Measurements from ENCODE around the gene GMDS.

The GMDS gene

DNA sequence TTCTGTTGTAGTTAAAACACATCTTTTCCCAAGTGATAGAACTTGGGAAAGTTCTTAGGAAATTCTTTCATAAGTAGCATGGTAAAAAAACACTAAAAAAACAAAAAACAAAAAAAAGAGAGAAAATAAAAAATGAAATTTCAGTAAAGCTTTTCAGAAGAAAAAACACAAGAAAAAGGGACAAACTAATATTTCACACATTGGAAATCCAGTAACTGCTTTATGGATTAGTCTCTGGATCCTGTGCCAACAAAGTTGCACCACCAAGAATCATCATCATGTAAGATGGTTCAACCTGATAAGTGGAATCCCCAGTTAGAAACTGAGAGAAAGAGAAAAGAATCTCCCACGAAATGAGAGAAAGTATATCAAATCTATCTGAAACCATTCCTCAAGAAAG lies 144.2 kb downstream of the GMDS start:
- DNase-seq (ENCODE audit: low read depth in 3 of 3), result no peak

DNA sequence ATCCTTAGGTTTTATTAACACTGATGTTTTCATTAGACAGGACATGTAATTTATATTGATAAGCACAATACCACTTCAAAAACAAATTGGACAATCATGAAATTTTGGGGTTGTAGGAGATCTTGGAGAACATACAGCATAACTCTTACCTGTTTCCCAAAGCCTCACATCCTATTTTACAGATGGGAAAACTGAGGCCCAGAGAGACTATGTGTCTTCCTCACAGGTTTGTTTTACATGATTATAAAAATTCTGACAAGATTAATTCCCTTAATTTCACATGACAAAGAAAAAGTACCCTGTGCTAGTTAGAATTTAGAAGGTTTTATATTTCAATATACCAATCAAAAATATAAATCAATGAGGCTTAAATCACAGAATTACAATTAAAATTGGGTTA lies 145.5 kb downstream of the GMDS start:
- no peak for DNase-seq (ENCODE audit: low read depth in 3 of 3)

DNA sequence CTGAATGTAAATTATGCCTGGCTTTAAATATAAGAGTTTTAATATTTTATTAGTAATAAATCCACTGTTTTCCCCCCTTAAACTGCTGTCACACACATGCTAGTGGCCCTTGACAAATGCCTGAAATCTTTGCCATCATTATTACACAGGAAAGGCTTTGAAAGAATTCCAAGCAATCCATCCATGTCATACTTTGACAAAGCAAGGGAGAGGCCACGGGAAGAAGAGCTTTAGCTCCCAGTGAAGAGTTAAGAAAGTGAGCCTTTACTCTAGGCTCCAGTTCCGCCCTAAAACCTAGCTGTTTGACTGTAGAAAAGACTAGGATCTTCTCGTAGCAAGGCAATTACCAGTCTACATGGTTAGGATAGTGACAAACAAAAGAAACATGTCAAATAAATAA lies 147.9 kb downstream of the GMDS start:
- no peak for DNase-seq (ENCODE audit: low read depth in 3 of 3)

DNA sequence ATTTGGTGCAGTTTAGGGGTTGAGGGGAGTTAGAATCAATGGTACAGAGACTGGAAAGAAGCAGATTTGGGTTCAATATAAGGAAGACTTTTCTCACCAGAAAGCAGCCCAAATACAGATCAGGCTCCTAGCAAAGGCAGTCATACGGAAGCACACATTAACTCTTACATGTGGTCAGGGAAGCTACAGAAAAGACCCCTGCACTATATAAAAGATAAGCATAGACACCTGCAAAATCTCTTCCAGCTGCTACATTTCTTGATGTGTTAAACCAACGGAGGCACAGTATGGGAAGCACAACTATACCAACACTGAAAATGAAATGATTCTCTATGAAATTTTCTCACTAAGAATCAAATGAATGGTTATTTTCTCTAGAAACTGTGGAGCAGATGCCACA lies 150.8 kb downstream of the GMDS start:
- no peak for DNase-seq (ENCODE audit: low read depth in 3 of 3)

DNA sequence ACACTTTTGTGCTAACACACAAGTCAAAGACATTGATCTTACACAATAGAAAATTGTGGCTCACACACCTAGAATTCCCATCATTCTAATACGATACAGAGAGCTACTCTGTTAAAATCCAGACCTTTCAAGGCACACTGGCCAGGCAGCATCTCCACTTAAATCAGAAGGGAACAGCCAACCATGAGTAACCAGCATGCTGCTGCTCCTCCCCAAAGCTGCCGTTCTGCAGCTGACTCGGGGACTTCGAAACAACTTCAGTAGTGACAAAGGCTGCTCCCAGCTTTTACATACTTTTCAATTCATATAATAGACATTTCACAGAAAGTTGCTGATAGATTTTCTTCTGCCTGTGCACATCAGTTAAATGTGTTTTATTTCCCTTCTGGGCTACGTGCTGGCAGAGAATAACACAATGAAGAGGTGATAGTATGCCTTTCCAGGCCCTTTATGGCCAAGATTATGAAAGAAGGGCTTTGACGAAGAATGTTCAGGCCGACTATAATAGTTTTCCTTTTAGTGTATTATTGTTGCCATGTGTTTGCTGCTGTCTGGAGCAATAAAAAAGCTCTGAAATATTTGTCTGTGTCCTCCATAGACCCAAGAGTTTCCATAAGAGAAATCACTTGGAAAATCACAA lies 159.0 kb downstream of the GMDS start:
- no peak for DNase-seq (ENCODE audit: low read depth in 3 of 3)

DNA sequence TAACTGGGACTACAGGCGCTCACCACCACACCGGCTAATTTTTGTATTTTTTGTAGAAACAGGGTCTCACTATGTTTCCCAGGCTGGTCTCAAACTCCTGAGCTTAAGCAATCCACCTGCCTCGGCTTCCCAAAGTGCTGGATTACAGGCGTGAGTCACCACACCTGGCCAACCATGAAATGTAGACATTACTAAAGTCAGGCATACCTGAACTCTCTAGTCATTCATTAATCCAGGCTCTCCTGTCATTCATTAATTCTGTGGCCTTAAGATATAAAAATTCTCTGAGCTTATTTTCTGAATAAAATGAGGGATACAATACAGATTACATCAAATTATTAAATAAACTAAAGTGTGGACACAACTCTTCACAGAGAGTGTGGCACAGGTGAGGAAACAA lies 159.7 kb downstream of the GMDS start:
- DNase-seq (ENCODE audit: low read depth in 3 of 3), result no peak

DNA sequence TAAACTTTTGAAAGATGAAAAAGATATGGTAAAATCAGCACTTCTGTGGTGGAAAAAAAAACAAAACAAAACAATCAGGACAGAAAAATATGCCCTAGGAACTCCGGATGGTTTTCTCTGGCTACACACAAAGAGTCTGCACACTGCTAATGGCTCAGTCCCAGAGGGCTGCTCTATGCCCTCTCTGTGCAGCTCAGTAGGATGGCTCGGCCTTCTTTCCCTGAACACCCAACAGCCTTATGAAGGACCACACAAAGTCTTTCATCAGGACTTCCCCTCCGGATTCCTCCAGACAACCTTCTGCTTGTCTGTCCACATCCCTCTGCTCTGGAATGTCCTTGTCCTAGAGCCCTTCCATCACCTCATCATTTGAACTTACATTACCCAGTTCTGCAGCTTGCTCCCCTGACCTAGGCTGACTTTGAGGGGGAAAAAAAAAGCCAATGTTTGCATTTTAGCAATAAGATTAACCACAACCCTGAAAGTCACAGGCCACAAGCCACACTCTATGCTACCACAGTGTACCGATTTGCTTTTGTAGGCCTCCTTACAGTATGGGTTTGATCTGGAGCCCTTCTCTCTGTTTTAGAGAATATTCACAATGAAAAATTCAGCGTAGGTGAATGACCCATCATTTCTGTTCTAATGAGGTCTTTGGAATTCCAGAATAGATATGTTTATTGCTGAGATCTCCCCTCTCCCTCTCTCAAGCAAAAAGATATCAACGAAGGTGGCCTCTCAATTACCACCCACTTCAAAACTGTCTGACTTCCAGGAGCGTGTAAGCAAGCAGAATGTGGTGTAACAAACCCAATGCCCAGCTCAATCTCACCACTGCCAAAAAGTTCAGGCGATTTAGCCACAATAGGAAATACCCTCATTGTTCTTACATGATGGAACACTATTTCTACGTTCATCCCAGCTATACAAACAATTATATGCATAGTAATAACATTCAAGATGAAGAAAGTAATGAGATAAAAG lies 164.0 kb downstream of the GMDS start:
- DNase-seq (ENCODE audit: low read depth in 3 of 3), result no peak

DNA sequence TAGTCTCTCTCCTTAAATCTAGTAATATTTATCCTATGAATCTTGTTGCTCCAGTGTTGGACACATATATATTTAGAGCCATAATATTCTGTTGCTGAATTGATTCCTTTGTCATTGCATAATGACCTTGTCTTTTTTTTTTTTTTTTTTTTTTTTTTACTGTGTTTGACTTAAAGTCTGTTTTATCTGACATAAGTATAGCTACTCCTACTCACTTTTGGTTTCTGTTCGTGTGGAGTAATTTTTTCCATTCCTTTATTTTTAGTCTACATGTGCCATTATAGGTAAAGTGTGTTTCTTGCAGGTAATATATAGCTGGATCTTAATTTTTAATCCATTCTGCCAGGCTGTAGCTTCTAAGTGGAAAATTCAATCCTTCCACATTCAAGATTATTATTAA lies 166.5 kb downstream of the GMDS start:
- no peak for DNase-seq (ENCODE audit: low read depth in 3 of 3)

DNA sequence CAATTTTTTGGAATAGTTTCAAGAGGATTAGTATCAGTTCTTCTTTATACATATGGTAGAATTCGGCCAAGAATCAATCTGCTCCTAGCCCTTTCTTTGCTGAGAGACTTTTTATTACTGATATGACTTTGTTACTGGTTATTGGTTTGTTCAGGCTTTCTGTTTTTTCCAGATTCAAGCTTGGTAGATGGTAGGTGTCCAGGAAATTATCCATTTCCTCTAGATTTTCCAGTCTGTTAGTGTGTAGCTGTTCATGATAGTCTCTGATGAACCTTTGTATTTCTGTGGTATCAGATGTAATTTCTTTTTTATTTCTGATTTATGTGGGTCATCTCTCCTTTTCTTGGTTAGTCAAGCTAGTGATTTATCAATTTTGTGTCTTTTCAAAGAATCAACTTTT lies 167.6 kb downstream of the GMDS start:
- no peak for DNase-seq (ENCODE audit: low read depth in 3 of 3)

DNA sequence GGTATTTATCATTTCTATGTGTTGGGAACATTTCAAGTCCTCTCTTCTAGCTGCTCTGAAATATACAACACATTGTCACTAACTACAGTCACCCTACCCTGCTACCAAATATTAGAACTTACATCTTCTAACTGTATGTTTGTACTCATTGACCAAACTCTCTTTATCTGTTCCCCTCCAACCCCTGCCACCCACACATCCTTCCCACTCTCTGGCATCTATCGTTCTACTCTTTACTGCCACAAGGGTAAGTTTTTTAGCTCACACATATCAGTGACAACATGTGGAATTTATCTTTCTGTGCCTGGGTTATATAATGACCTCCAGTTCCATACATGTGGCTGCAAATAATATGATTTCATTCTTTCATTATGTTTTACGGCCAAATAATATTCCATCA lies 171.9 kb downstream of the GMDS start:
- no peak for DNase-seq (ENCODE audit: low read depth in 3 of 3)

DNA sequence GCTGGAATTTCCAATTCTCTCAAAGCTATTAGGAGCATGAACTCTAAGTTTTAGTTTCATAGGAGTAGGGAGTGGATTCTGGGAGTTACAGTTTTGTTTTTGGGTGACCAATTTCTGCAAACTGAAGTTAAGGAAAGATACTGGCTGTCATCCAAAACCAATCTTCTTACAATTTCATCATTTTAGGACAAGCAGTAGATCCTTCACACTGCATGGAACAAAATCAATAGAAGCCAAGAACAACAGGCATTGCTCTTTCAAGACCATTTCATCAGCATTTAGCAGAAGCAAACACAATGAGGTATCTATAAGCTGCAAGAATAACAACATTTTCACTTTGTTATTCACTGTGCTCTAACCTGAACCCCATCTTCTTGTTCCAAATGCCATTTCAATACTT lies 173.0 kb downstream of the GMDS start:
- DNase-seq (ENCODE audit: low read depth in 3 of 3), result no peak

DNA sequence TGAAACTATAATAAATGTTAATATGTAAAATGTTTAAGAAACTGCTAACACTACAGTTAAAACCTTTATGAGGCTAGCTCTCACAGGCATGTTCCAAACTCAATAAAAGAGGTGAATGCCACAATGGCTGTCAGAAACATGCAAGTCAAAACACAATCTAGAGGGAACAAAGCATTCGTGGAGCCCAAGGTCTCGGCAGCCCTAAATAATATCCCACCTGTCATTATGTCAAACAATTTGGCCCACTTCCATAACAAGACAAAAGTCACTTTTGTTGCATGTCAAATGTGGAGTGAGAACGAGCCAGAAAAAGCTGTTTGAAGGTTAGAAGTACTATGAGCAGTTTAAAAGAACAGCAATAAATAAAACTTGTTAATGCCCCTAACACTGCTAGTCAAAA lies 181.9 kb downstream of the GMDS start:
- DNase-seq (ENCODE audit: low read depth in 3 of 3), result no peak

DNA sequence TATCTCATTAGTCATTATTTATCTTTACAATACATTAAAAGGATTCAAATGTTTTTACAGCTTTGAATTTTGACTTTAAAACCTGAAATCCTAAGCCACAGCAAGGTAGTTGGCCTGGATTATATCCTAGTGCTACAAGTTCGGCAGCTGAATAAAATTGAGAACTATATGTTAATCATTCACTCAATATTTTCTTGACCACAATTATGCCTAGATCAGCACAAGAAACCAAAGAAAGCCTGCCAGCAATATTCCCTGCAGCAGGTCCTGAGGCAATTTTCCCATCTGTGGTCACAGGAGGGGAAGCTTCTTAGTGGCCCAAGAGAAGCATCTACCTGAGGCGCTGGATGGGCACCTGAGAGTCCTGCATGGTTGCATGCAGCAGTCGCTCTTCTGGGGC lies 183.5 kb downstream of the GMDS start:
- no peak for DNase-seq (ENCODE audit: low read depth in 3 of 3)

DNA sequence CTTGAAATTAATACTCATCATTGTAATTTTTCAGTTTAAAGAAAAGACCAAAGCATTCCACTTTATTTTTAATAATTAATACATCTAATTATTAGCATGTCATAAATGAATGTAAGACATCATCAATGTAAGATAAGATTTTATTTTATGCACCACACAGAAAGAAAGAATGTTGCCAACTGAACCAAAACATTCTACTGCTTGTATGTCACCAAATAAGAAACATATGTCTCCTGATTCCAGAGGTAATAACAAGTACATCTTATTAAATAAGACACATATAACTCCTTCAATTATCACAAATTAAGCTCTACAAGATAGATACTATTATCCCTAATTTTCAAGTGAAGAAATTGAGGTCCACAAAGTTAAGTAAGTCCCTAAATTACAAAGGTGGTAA lies 189.5 kb downstream of the GMDS start:
- DNase-seq (ENCODE audit: low read depth in 3 of 3), result no peak

DNA sequence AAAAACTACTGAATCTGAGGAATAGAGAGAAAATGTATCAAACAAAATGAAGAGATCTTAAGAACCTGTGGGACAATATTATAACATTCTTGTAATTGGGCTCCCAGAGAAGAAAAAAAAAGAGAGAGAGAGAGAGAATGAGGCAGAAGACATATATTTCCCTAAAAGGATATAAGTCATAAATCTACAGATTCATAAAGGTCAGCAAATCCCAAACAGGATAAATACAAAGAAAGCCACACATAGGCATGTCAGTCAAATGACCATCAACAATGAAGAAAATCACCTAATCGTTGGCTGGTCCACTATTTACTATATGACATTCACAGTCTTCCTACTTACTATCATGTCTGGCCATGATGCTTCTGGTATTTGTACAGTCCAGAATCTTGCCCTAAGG lies 190.3 kb downstream of the GMDS start:
- no peak for DNase-seq (ENCODE audit: low read depth in 3 of 3)

DNA sequence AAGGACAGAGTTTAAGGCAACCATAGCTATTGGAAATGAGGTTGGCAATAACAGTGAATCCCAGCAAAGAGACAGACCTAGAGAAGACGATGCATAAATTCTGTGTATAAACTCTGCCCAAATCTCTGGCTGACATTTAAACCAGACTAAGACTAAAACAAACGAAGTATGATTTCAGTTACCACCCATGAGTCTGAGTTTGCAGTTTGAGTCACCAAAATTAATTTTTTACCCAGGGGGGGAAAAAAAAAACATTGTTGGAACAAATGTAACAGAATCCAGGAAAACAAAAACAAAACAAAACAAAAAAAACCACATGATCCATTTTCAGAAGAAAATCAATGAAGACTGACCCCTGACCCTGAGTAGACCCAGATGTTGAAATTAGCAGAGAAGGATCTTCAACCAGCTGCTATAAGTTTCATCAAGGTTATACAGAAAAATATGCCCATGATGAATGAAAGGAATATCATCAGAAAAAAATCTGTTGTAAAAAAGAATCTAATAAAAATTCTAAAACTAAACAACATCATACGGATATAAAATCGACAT lies 190.8 kb downstream of the GMDS start:
- DNase-seq (ENCODE audit: low read depth in 3 of 3), result no peak

DNA sequence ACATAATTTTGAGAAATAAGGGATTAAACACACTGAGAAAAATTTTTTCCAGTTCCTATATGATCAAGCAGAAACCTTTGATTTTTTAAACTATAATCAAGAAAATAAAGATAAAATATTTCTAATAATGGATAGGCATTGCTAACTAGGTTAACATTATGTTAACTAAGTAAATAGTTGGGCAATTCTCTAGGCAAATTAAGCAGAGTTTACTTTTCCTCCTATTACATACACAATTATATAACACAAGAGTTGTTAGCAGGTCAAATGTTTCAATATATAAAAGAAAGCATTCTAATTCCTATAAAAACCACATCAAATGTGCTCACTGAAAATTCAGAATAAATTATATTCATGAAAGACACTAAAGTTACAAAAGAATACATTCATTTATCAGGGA lies 191.7 kb downstream of the GMDS start:
- DNase-seq (ENCODE audit: low read depth in 3 of 3), result no peak

DNA sequence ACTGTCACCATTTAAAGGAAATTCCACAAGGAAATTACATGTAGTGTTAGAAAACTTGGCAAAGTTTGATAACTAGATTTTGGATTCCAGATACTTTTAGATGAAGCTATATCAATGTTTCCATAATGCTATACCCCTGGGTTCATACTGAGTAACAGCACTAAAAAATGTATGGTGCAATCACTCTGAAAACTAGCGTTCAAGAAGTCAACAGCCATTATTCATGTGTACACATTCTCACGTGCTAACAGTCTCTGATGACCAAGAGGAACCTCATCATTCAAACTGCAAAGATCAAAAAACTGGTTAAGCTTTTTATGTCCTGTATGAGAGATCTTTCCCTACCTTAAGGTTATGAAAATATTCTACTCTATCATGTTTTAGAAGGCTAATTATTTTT lies 197.6 kb downstream of the GMDS start:
- no peak for DNase-seq (ENCODE audit: low read depth in 3 of 3)

DNA sequence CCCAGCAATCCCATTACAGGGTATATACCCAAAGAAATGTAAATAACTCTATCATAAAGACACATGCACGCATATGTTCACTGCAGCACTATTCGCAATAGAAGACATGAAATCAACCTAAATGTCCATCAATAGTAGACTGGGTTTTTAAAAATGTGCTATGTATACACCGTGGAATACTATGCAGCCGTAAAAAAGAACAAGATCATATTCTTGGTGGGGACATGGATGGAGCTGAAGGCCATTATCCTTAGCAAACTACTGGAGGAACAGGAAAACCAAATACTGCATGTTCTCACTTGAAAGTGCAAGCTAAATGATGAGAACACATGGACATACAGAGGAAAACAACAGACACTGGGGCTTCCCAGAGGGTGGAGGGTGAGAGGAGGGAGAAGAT lies 201.2 kb downstream of the GMDS start:
- no peak for DNase-seq (ENCODE audit: low read depth in 3 of 3)

DNA sequence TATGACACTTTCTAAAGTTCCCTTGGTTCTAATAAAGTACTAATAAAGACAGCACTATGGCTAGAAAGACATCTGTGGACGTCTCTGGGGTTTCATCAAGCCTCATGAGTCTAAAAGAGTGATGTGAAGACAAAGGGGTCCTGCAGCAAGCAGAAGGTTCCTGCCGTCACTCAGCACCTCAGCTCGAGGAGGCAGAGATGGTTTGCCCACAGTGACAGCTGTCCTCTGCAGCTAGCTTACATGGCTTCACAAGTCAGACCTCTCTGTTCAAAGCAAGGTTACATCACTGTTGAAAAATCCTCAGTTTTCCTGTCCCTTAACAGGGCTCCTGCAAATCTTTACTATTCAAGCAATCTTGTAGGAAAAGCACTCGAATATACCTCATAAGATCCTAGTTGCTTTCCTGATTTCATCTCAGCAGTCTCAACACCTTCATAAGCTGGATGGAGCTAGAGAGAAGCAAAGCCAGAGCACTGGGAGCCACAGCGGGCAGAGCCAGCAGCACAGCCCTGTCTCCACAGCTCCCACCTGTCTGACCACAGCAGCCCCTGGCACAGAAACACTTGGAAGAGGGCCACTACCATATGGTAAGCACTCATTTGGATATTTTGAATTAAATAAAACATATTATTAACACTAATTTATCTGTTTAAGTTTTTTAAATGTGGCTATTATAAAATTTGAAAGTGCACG lies 202.3 kb downstream of the GMDS start:
- no peak for DNase-seq (ENCODE audit: low read depth in 3 of 3)

DNA sequence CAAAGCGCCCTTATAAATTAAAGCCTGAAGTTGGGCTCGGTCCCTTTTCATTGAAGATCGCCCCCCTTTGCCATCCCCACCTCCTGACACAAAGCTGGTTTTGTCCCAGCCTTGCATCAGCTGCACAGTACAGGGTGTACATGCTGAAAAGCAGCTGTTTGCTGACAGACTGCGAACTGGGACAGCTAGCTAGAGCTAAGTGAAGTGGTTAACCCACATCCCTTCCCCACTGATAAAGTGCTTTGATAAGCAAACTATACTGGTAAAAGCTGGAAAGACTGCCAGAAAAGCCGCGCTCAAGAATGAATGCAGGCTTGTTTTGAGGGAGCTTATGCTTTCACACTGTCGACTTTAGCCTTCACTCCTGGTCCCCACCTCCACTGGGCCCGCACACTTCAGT lies 207.3 kb downstream of the GMDS start:
- no peak for DNase-seq (ENCODE audit: low read depth in 3 of 3)

DNA sequence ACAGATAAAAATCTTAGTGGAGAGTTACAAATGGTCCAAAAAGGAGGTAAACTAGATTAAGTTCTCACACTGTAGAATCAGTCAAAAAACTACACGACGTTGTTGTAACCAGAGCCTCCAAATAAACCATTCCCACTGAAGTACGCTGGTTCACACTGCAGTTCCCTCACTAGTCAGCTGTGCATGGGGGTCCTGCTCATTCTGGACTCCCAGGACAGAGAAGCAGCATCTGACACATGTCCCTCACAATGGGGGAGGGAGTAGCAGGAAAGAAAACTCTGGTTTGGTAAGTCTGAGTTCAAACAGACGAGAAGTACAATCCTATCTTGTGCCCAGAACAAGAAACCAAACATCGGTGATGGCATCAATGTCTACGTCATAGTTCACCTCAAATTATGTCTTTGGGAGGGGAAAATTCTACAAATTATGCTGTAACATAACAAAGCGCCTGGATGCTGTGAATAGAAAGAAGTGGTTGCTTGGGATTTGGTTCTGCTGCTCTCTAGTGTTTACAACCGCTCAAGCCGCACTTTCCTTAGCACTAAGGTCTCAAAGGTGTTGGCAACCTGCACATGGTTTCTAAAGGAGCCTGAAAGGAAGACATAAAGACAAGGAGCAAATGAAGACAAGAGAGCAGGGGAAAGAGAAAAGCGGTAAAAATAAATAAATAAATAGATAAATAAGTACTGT lies 208.0 kb downstream of the GMDS start:
- no peak for DNase-seq (ENCODE audit: low read depth in 3 of 3)
